ENCODE measurements around the gene KLHL40.
"Not testable (repeated sequence)": the region's sequence is repeated elsewhere in the genome, so short reads cannot be mapped to it uniquely, and the experiment has no call there.

Gene KLHL40

DNA sequence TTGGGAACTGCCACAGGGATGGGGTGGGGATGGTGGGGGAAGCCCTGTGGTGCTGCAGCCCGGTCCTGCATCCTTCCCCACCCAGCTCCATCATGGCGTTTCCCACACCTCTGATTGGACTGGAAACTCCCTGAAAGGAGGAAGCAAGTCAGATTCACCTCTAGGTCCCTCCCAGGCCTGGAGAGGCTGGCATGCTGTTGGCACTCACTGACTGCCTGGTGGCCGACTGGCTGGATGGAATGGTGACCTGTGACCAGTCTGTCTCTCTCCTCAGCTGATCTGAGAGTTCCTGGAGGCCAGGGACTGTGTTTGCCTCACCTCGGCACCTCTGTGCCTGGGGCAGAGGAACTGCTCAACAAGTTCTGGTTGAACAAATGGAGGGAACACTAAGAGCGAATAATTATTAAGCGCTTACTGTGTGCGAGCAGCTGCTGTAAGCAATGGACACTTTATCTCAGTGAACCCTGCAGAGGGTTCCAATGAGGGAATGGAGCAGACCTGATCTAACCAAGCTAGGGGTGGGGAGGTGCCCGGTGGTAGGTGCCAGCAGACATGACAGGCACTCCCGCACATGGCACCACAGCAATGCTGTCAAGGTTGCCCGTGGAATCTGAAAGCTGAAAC is 20.7 kb downstream of the KLHL40 start:
- no peak for DNase-seq

DNA sequence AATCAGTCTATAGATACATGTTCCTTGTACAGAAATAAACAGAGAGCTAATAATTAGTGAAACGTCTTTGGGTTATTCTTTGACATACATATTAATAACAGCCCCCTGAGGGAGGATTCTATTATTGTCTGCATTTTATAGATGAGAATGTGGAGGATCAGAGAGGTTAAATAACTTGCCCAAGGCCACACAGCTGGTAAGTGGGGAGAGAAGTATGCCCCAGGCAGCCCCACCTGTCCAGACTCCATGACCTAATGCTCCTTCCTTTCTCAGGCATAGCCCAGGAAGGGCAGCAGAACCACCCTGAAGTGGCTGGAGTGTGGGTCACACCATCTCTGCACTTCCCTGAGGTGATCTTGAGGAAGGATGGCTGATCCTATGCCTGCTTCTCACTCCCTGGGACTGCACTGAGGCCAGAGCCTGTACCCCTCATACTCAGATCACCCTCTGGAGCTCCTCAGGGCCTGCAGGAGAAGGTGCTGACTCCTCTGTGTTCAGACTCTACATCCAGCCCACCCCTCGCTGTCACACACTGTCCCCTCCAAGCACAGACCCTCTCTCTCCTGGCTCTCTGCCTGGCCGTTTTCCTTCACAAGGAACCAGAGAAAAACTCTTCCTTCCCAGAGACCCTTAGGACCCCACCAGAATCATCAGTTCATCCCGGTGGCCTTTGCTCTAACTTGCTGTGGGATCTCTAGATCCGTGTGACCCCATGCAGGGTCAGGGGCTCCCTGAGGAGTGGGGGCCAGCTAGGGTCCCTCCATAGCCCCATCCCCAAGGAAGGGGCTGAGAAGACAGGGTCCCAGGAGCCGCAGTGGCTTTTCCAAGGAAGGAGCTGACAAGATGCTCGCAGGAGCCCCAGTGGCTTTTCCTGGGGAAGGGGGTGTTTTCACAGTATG is 21.6 kb downstream of the KLHL40 start:
- DNase-seq = no peak

DNA sequence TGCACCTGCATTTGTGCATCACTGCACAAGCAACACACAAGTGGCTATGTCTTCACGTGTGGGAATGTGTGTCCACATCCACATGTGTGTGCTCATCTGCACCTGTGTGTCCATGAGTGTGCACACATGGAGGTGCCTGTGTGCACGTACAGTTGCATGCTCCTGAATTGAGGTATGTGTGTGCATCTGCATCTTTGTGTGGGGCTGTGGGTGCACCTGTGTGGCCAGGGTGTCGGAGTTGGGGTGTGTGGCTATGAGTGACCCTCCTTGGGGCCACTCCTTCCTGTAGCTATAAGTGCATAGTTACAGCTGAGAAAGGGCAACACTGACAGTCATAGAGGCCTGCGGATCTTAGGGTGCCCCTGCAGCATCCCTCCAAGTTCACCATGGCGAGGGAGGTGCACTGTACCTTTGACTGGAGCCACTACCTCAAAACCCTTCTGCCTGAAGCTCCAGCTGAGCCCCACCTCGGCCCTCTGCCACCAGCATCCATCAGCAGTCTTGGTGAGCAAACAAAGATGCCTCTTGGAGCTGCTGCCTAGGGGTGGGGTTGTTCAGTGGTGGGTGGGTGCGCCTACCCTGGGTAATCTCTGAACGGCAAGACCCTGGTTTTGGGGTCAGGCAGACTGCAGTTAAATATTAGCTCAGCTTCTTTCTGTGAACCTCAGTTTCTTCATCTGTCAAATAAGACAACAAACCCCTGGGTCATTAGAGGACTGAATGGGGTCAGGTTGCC is 22.5 kb downstream of the KLHL40 start:
- no peak for DNase-seq

DNA sequence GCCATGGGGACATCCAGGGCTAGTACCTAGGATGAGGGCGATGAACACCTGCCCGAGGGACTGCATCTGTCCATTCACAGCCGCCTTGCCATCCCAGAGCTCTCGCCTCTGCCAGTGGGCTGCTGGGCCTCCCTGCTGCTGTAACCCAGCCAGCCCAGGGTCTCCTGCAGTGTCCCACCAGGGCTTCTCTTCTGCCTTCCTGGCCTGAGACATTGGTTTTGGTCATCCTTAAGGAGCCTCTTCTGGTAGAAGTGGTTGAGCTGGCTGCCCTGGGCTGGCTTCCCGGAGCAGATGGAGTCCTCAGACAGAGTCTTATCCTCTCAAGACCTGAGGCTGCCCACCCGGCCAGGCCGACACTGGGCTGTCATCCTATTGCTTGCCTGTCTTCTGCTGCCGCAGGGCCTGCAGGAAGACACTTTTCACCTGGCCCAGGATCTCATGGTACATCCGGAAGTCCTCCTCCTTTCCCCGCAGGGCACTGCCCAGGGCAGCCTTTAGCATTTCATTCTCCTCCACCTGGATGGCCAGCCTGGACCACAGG is 23.3 kb downstream of the KLHL40 start:
- DNase-seq = no peak

DNA sequence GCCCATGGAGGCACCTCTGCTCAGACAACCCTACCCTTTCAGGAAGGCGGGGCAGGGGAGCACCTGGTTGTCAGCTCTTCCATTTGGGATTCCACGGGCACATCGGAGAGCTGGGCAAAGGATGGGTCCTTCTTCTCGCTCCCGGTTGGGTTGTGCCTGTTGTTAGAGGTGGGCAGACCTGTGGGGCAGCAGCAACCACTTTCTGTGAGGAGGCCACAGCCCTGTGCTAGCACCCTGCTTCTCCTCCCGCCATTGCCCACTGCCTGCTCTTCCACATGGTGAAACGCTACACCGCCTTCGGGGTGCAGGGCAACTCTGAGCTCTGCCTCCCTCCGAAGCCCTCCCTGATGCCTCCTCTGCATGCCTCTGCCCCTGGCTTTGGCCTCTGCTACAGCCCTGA is 24.3 kb downstream of the KLHL40 start:
- no peak for DNase-seq

DNA sequence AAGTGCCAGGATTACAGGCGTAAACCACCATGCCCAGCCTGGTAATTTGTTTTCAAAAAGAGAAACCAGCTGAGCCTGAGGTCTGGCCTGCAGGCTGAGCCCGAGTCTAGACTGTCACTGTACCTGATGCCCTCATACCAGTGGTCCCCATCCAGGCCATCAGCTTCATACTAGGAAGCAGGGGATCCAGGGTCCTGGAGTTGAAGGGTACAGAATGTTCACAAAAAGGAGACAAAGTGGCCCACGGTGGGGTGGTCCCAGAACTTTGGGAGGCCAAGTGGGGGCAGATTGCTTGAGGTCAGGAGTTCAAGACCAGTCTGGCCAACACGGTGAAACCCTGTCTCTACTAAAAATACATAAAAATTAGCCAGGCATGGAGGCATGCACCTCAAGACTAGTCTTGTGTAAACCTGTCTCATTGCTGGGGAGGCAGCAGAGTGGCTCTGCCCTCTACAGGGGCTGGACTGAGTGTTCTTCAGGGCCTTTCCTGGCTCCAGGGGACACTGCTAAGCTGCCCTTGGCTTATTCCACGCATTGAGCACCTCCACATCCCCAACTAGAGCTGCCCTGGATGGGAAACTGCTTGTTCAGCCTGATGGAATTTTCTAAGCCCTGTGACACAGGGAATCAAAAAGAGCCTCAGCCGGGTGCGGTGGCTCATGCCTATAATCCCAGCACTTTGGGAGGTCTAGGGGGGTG is 25.1 kb downstream of the KLHL40 start:
- no peak for DNase-seq

DNA sequence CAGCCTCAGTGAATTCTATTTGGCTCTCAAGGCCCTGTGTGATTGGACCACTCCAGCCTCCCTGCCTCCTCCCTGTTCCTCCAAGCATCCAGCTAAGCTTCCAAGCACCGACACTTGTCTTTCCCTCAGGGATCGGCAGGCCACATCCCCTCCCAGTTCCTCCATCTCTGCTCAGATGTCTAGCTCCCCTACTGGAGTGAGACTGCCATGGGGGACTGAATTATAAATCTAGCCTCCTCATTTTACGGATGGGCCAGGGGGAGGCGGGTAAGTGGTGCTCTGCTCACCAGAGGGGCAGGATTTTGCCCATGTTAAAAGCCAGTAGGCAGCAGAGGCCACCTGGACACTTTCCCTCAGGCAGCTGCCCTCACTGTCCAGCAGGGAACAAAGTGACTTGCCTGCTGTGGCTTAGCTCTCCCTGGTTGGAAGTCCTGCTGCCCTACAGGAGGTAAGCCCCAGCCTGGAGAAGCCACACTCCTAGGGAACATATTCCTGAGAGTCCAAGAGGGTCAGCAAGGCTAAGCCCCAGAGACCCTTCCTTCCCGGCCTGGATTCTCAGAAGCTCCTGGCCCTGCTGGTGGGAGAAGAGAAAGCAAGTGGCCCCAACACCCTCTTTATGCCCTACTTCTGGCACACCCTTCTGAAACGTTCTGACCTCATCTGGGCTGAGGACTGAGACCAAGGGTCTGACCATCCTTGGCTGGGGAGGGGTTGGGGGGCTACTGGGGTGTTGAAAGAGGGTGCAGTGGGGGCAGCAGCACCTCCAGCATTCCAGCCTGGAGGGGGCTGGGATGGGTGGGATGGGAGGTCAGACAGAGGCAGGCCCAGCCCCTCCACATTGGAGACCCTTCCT is 26.4 kb downstream of the KLHL40 start:
- DNase-seq = no peak

DNA sequence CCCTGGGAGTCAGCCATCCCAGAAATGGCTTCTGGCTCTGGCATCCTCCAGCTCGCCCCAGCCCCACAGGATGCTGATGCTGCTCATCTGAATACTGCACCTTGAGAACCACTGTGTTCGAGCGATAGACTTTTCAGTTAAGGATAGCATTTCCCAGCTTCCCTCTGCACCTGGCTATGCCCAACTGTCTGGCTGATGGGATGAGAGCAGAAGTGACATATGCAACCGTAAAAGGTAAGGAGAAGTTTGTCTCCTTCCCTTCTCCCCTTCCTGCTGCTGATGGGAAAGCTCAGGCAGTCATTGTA is 27.0 kb downstream of the KLHL40 start:
- DNase-seq = no peak

DNA sequence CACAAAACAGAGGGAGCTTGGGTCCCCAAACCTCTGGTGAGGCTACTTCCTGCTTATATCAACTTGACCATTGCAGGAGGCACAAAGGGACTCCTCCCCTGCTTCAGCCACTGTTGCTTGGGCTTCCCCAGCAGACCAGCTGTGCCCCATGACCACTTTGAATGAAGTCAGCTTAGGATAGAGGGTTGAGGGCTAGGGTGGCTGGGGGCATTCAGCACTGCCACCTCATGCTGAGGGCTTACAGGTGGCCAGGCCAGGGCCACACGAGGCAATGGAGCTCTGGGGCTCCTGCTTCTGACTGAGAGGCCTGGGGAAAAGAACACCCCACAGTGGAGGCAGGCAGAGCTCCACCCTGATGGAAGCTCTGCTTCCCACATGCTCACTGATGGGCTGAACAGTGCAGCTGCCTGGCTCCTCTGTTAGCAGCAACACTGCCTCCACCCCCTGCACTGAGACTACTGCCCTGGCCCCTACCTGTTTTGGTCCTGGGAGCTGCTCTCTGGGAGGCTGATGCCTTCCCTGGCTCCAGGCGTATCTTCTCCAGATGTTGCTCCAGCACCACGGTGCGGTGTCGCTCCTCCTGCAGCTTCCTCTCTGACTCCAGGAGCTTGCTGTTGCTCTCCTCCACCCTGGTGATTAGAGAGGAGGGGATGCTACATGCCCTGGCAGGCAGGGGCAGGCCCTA is 27.5 kb downstream of the KLHL40 start:
- DNase-seq = no peak

DNA sequence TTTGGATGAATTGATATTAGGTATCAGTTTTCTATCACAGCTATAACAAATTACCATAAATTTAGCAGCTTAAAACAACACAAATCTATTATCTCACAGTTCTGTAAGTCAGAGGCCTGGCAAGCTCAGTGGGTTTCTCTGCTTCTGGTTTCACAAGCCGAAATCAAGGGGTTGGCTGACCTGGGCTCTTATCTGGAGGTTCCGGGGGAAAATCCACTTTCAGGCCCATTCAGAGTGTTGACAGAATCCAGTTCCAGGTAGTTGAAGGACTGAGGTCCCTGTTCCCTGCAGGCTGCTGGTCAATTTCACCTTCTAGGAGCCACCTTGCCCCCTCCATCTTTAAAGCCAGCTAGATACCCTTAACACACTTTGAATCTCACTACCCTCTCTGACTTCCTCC is 28.4 kb downstream of the KLHL40 start:
- DNase-seq = no peak

DNA sequence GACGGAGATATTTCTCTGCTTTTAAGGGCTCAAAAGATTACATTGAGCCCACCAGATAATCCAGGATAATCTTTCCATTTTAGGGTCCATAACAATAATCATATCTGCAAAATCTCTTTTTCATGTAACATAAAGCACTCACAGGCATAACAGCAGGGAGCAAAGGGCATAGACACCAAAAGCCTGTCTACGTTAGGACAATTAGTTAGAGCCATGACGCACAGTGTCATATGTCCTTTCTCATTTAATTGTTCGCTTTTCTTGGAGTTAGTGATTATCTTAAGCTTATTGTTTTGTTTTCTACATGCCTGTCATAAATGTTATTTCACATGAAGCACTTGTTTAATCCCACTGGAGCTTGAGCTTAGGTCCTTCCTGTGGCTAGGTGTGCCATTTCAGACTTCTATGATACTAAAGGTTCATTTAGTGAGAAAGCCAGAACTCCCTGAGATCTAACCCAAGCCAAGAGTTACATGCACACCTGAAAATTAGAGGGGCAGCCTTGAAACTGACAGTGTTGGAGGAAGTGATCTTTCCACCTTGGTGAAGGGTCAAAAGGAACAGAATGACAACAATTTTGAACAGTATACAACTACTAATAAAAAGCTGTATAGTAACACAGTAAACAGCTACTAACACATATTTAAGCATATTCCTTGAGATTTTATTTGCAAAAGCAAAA is 29.0 kb downstream of the KLHL40 start:
- no peak for DNase-seq

DNA sequence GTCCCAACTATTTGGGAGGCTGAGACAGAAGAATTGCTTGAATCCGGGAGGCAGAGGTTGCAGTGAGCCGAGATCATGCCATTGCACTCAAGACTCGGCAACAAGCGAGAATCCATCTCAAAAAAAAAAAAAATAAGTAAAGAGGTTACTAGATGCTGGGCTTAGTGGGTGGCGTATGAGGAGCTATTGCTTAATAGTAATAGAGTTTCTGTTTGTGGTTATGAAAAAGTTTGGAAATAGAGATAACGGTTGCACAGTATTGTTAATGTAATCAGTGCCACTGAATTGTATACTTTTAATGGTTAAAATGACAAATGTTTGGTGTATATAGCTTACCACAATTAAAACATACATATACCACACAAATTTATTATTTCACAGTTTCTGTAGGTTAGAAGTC is 32.0 kb downstream of the KLHL40 start:
- no peak for DNase-seq

DNA sequence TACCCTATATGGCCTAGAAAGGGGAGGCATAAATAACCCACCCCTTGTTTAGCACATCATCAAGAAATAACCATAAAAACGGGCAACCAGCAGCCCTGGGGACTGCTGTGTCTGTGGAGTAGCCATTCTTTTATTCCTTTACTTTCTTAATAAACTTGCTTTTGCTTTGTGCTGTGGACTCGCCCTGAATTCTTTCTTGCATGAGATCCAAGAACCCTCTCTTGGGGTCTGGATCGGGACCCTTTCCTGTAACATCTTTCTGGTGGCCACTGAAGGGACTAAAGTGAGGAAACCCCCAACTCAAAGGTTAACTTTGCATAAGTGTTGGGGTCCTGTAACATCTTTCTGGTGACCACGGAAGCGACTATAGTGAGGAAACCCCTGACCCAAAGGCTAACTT is 33.0 kb downstream of the KLHL40 start:
- no peak for DNase-seq

DNA sequence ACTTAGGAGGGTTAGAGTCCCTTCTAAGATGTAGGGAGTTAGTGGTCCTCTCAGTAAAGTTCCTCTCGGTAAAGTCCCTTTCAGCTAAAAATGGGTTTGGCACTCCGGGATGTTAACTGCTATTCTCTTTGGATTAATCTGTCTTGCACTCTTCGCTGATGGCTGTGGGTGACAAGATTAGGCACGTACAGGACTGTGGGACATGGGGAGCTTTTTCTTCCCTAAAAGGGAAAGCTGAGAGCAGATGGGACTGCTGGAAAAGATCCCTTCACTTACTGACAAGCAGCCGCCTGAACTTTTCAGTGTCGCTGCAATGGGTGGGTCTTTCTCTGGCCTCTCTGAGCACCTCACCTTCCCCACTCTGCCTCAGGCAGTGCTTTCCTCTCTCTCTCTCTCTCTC is 33.7 kb downstream of the KLHL40 start:
- no peak for DNase-seq

DNA sequence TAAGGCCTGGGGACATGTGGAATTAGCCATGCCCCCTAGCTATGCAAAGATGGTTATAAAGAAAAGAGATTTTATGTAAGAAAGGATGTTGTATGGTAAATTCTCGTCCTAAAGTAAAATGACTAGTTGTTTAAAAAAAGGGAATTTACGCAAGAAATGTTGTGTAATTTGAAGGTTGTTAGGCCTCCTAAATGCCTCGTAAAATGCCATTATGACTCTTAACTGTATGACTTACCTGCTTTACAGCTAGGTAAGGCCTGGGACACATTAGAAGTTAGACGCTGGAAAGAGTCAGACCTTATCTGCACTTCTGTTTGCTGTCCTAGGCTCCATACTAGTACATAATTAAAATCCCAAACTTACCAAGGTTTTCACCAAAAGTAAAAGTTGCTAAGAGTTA is 34.8 kb downstream of the KLHL40 start:
- no peak for DNase-seq

DNA sequence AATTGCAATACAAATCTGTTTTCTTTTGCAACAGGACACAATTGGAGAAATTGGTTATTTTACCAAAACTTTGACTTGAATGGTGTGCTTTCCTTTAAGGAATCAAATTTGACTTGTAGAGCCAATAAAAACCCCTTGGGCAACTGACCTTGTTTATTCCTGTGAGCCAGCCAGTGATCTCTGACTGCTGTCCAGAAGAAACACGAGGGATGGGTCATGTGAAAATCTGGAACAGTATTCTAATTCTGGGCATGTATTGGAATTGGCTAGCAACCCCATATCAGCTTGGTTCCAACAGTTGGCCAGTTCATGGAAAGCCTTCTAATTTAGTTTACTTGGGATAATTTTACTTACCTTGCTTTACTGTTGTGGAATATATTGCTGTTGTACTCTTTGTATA is 36.4 kb downstream of the KLHL40 start:
- DNase-seq = no peak

DNA sequence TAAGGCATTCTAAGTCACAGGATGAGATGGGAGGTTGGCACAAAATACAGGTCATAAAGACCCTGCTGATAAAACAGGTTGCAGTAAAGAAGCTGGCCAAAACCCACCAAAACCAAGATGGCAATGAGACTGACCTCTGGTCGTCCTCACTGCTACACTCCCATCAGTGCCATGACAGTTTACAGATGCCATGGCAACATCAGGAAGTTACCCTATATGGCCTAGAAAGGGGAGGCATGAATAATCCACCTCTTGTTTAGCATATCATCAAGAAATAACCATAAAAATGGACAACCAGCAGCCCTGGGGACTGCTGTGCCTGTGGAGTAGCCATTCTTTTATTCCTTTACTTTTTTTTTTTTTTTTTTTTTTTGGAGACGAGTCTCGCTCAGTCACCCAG is 37.1 kb downstream of the KLHL40 start:
- DNase-seq = not testable (repeated sequence)

DNA sequence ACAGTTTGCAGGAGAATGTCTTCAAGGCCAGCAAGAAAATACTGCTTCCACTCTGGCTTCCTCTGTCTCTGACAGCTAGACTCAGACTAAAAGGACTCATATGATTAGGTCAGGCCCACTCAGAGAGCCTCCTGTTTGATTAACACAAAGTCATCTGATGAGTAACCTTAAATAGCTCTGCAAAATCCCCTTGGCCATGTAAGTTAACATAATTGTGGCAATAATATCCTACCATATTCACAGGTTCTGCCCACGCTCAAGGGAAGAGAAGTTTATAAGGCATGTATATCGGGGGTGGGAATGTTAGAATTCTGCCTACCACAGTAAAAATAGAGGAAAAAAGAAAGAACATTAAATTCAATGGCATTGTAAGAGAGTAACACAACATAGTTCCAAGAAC is 37.9 kb downstream of the KLHL40 start:
- no peak for DNase-seq

DNA sequence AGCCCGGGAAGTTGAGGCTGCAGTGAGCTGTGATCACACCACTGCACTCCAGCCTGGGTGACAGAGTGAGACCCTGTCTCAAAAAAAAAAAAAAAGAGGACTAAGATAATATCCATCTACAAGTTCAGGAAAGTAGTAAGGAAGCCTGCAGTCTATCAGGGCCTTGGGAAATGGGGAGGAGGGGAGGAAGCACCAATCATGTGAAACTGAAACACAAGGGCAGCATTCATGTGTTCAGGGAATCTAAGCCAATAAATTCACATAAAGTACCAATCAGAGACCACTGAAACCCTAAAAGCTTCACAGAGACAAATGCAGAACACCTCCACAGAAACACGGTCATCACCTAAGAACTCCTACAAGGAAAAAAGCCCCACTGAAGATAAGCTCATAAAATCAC is 40.1 kb downstream of the KLHL40 start:
- no peak for DNase-seq

DNA sequence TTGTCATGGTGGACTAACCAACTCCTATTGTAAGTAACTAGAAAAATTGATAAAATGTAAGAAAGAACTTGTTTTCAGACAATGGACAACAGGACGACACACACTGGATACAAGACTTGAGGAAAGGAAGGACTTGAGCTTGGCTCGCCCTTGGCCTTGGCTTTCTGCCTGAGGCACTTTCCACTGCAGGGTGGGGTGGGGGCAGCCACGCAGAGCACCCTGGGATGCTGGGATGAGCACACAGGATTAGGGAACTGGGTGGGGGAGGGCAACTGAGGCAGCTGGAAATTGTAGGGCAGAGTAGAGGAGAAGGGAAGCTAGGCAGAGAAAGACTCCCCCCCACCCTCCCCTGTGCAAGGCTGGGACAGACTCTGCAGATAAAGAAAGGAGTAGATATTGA is 42.7 kb downstream of the KLHL40 start:
- DNase-seq = no peak
